Measurements from ENCODE around the gene ZNF460.

The ZNF460 gene

DNA sequence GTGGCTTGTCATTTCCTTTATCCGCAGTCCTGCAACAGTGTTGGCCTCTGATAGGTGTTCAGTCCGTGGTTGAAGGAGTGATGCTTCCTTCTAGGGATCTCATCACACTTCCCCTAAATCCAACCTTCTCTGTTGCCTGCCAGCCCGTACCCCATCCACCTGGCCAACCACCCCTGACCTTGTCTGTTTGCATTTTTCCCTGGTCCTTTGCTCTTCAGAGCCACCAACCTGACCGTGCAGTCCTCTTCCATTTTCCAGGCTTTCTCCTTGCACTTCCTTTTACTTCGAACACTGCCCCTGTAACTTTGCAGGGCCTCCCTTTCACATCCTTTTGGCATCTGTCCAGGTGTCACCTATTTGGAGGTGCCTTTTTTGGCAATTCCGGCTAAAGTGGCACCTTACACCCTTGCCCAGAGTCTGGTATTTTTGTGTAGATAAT lies 696 bp downstream of the ZNF460 start:
- DNase-seq = peak in 2 of 3 donors; percentile 13 to 23

- DNase-seq = no peak
Observed at GRCh38 chr19:57282011-57282643, 1.8 kb downstream of the ZNF460 start.

- DNase-seq = no peak
Observed at GRCh38 chr19:57288373-57288772, 8.1 kb downstream of the ZNF460 start.

- DNase-seq = no peak
Observed at GRCh38 chr19:57290970-57291369, 10.7 kb downstream of the ZNF460 start.

DNA sequence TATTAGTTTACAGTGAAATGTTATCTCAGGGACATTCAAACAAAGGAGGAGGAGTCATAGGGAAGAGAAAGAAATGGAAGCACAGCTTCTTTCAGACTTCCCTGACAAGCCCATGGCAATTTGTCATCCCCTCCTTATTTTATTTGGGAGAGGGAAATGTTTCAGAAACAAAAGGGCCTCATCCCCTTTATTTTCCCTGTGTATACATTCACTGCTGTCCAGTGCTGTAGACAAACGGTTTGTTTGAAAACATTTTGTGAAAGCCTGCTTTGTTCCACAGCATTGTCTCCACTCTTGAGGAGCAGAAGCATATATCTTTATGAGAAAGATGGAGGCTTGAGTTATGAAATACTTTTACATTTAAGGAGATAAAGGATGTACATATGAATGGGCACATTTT lies 12.3 kb downstream of the ZNF460 start:
- no peak for DNase-seq

GRCh38 chr19:57293719-57294118 lies 13.4 kb downstream of the ZNF460 start:
- DNase-seq = no peak

DNA sequence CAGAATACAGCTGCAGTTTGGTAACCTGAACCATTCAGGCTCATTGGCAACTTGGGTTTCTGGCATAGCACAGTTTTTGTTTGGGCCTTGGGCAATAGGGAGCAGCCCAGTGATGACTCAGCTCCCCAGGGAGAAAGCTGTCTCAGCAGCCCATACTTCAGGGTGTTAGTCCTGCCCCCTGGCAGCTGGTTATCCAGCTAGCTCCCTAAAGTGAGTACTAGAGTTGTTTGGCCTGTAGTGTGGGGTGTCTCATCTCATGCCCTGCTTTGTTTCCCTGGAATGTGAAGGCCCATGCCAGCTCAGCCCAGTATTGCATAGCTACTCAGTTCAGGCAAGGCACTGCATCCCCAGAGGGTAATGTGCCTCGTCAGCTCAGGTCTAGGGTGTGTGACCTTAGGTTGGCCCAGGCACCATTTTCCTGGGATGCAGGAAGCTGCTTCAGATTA lies 21.8 kb downstream of the ZNF460 start:
- DNase-seq = peak; percentile 22 to 32 (median 22)

DNA sequence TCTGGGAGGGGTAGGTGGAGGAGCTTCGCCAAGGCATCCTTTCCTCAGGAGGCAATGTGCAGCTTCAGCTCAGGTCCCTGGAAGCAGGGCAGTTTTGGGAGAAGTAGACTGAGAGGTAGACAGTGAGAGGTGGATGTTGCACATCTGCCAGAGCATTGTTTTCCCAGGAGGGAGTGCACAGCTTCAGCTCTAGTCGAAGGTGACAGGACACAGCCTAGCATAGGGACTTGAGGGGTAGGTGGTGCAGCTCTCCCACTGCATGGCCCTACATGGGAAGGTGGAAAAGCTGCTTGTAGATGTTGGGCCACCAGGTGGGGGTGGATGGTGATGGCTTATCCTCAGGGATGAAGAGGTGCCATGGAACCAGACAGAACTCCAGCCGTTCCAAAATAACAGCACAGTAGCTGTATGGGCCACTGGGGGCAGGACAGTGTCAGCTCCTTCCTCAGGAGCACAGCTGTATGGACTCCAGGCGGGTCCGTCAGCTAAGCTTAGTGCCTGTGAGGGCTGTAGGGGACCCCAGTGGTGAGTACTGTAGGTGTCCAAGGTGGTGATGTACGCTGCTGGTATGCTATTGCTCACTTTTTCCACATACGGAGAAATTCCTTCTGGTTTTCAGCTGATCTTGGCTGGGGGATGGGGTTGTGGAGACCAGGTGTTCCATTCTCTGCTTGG lies 22.6 kb downstream of the ZNF460 start:
- DNase-seq = no peak

DNA sequence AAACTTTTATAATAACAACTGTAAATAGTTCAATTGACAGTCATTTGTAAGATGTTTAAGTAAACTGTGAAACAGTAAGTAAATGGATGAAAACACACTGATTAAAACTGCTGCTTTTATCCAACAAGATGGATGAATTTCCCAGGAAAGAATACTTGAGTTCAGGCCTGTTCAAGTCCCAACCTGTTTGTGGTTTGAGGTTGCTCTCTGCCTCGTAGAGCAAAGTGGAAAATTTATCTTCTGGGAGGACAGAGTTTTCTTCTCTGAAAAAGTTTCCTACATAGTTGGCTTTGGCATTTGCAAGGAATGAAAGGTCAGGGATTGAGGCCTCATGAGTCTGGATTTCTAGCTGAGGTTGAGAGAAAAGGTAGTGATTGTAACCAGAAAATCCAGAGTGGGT lies 24.8 kb downstream of the ZNF460 start:
- DNase-seq = no peak

DNA sequence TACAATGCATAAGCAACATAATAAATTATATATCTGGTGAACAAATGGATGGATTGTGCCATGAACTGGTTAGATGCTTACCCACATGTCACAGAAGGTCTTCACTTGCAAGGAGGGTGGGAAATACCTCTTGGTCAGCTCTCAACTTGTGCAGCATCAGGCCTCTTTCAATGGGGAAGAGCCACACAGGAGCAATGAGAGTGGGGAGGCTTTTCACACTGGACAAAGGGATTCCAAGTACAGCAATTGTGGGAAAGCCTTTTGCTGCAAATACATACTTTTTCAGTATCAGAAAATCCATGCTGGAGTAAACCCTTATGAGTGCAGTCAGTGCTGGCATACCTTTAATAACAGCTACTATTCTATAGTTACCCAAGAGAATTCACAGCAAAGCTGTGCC lies 28.2 kb downstream of the ZNF460 start:
- no peak for DNase-seq

GRCh38 chr19:57310792-57311191 lies 30.5 kb downstream of the ZNF460 start:
- DNase-seq = no peak

GRCh38 chr19:57314146-57314545 lies 33.9 kb downstream of the ZNF460 start:
- DNase-seq = no peak

GRCh38 chr19:57317503-57317902 lies 37.2 kb downstream of the ZNF460 start:
- DNase-seq = no peak

GRCh38 chr19:57319869-57320179 lies 39.5 kb downstream of the ZNF460 start:
- DNase-seq = no peak

DNA sequence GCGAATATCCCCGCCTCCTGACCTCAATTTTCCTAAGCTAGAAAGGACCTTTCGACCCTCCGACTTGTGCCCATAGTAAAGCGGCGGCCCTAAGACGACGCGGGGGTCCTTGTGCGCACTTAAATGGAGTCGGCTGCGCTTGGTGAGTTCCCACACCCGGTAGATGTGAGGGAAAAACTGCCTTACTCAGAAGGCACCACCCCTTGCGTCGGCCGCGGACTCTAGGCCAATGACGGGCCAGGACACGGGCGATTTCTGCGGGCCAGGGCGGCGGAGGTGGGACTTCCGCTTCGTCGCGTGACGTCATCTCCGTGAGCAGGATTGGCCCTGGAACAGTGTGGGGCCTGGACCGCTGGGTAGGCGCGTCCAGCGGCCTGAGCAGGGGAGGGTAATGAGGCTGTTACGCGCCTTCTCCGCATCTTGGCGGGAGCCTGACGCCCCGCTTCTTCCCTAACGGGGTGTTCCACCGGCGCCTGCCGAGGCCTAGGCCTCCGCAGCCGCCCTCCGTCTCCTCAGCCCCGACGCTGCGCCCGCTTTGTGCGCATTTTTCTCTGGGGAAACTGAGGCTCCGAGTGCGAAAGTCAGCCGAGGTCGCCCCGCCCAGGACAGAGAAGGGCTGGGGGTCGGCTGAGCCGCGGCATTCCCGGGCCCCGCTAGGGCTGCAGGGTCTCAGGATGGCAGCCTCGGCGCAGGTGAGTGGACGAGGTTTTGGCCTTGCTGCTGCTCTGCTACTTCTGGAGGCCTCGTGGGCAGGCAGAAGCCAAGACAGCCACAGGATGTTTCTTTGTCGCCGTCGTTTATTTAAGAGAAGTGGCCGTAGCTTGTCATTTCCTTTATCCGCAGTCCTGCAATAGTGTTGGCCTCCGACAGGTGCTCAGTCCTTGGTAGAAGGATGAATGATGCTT lies 40.1 kb downstream of the ZNF460 start, which contains the start of gene ZNF543:
Gene ZNF543 (plus strand): TSS at position 293 of the 905 bp plus-strand sequence. CDS start 382 bp downstream, at position 675.
- peak; percentile 97 to 99 (median 98) for DNase-seq

DNA sequence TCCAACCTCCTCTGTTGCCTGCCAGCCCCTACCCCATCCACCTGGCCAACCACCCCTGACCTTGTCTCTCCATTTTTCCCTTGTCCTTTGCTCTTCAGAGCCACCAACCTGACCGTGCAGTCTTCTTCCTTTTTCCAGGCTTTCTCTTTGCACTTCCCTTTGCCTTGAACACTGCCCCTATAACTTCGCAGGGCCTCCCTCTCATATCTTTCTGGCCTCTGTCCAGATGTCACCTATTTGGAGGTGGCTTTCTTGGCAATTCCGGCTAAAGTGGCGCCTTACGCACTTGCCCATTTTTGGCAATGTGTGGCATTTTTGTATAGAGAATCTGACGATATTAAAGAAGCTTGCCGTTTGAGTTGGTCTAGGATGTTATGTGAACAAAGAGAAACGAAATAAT lies 40.8 kb downstream of the ZNF460 start:
- peak in 1 of 3 donors; percentile 9 for DNase-seq

DNA sequence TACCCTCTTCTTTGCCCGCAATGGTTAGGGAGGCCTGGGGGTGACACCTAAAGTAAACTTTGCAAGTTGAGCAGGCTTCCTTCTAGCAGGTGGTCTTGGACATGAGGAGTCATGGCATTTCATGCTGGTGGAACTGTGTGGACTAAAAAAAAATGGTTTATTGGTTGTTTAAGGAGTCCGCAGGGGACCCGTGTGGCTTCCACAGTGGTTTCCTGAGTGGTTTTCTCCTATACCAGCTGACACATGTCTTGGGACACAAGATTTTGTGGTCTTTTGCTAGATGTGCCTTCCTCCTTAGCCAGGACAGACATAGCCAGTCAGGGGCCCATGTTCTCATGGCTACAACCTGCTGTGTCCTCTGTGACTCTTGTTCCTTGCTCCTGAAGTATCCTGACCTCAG lies 41.5 kb downstream of the ZNF460 start:
- no peak for DNase-seq

GRCh38 chr19:57324992-57325391 lies 44.7 kb downstream of the ZNF460 start:
- no peak for DNase-seq

- DNase-seq = no peak
Observed at GRCh38 chr19:57327993-57328392, 47.7 kb downstream of the ZNF460 start.

- no peak for DNase-seq
Observed at GRCh38 chr19:57334191-57334590, 53.9 kb downstream of the ZNF460 start.

- no peak for DNase-seq
Observed at GRCh38 chr19:57338877-57339276, 58.6 kb downstream of the ZNF460 start.

DNA sequence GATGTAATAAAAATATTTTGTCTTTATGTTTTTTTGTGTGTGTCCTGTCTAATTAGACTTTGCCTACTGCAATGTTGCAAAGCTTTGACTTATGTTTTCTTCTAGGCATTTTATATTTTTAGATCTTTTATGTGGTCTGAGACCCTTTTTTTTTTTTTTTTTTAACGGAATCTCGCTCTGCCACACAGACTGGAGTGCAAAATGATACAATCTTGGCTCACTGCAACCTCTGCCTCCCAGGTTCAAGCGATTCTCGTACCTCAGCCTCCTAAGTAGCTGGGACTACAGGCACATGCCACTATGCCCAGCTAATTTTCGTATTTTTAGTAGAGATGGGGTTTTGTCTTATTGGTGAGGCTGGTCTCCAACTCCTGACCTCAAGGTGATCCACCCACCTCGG lies 62.3 kb downstream of the ZNF460 start:
- no peak for DNase-seq

All from suppressor macrophage treated with lipopolysaccharide for 1 hour (primary cell).